Measurements from ENCODE around the gene PET100.

Gene PET100

GRCh38 chr19:7612282-7613274 is 17.0 kb upstream of the PET100 start:
- DNase-seq: no peak

- no peak for DNase-seq
These were observed 14.5 kb upstream of the PET100 start for GRCh38 chr19:7614859-7615741.

- DNase-seq: no peak
These were observed 12.4 kb upstream of the PET100 start for GRCh38 chr19:7617172-7617571.

GRCh38 chr19:7617735-7618134 is 11.9 kb upstream of the PET100 start:
- no peak for DNase-seq

GRCh38 chr19:7618348-7618747 is 11.2 kb upstream of the PET100 start:
- peak; percentile 33 for DNase-seq

GRCh38 chr19:7618771-7619510 is 10.7 kb upstream of the PET100 start:
- no peak for DNase-seq

GRCh38 chr19:7619671-7620441 is 9.7 kb upstream of the PET100 start:
- DNase-seq: no peak

GRCh38 chr19:7620442-7621412 is 8.9 kb upstream of the PET100 start:
- no peak for DNase-seq

- DNase-seq: peak; percentile 51
These were observed 6.5 kb upstream of the PET100 start for GRCh38 chr19:7622933-7623685.

GRCh38 chr19:7623725-7624603 is 5.6 kb upstream of the PET100 start:
- no peak for DNase-seq

GRCh38 chr19:7624810-7625209 is 4.8 kb upstream of the PET100 start:
- DNase-seq: no peak

- DNase-seq: no peak
These were observed 3.7 kb upstream of the PET100 start for GRCh38 chr19:7625763-7626372.

- no peak for DNase-seq
These were observed 2.4 kb upstream of the PET100 start for GRCh38 chr19:7627166-7627565.

- DNase-seq: no peak
These were observed 843 bp upstream of the PET100 start for GRCh38 chr19:7628589-7629311.

- no peak for DNase-seq
These were observed 2.0 kb downstream of the PET100 start for GRCh38 chr19:7631577-7631976.

- DNase-seq: no peak
These were observed 3.0 kb downstream of the PET100 start for GRCh38 chr19:7632340-7633203.

GRCh38 chr19:7633698-7634097 is 4.1 kb downstream of the PET100 start, which contains the start of gene PCP2:
Gene PCP2 (minus strand): TSS chr19:7633719. CDS start chr19:7633457, 262 bp downstream.
- no peak for DNase-seq
